NCI-H2029 treated with DMSO at 0.1 percent for 48 hours (cell line): ENCODE measurements around the gene TEAD4.
"Not testable (repeated sequence)": the region's sequence is repeated elsewhere in the genome, so short reads cannot be mapped to it uniquely, and the experiment has no call there.

ENCODE experiments used
- DNase-seq: peaks from one replicate; lab custom pipeline; 2025; lab: John Stamatoyannopoulos, UW

Gene TEAD4

GRCh38 chr12:3048540-3048939, 89.3 kb downstream of the TEAD4 start:
- no peak for DNase-seq

- no peak for DNase-seq
Measured at GRCh38 chr12:3049176-3049575, 90.0 kb downstream of the TEAD4 start.

- no peak for DNase-seq
Measured at GRCh38 chr12:3049611-3050249, 90.5 kb downstream of the TEAD4 start.

GRCh38 chr12:3054374-3054773, 95.2 kb downstream of the TEAD4 start:
- DNase-seq = no peak

- DNase-seq = no peak
Measured at GRCh38 chr12:3055026-3055703, 96.0 kb downstream of the TEAD4 start.

GRCh38 chr12:3055704-3056467, 96.7 kb downstream of the TEAD4 start:
- DNase-seq = peak; percentile 65

- no peak for DNase-seq
Measured at GRCh38 chr12:3061059-3061458, 101.9 kb downstream of the TEAD4 start.

- no peak for DNase-seq
Measured at GRCh38 chr12:3061501-3062215, 102.5 kb downstream of the TEAD4 start.

- no peak for DNase-seq
Measured at GRCh38 chr12:3065300-3065699, 106.1 kb downstream of the TEAD4 start.

- DNase-seq = not testable (repeated sequence)
Measured at GRCh38 chr12:3065846-3066245, 106.6 kb downstream of the TEAD4 start.

GRCh38 chr12:3069714-3070113, 110.5 kb downstream of the TEAD4 start:
- no peak for DNase-seq

GRCh38 chr12:3071107-3071506, 111.9 kb downstream of the TEAD4 start:
- no peak for DNase-seq

GRCh38 chr12:3071710-3072109, 112.5 kb downstream of the TEAD4 start:
- DNase-seq = no peak

GRCh38 chr12:3073438-3074250, 114.4 kb downstream of the TEAD4 start:
- DNase-seq = peak; percentile 69

- no peak for DNase-seq
Measured at GRCh38 chr12:3075315-3075714, 116.1 kb downstream of the TEAD4 start.

GRCh38 chr12:3076730-3077571, 117.8 kb downstream of the TEAD4 start, which contains the start of gene TSPAN9:
TSPAN9 (plus strand) TSS chr12:3077379; CDS start chr12:3201194, 123,815 bp downstream.
- DNase-seq = peak; percentile 61

GRCh38 chr12:3077572-3078081, 118.4 kb downstream of the TEAD4 start:
- no peak for DNase-seq

- DNase-seq = no peak
Measured at GRCh38 chr12:3078086-3078820, 119.1 kb downstream of the TEAD4 start.

GRCh38 chr12:3081091-3081490, 121.9 kb downstream of the TEAD4 start:
- DNase-seq = no peak

- DNase-seq = no peak
Measured at GRCh38 chr12:3081886-3082285, 122.7 kb downstream of the TEAD4 start.
